ENCODE results near the gene LPIN2.

GRCh38 chr18:2964361-2965010 lies 48.5 kb downstream of the LPIN2 start:
- TF ChIP-seq EZH2 (IDR thresholded peaks at IDR 0.05; ENCODE audit: borderline replicate concordance, low read length): no peak
- TF ChIP-seq CTCF (IDR thresholded peaks at IDR 0.05; ENCODE audit: low read length): no peak

Measured in OCI-LY1 (cell line).